Measurements from ENCODE around the gene RBKS.
A peak's percentile ranks its signal among the peaks of the same experiment; 100 is the strongest.
"Not testable (repeated sequence)": the region's sequence is repeated elsewhere in the genome, so short reads cannot be mapped to it uniquely, and the experiment has no call there.

RBKS gene

GRCh38 chr2:27773959-27774358 lies 116.2 kb downstream of the RBKS start:
- no peak for DNase-seq (ENCODE audit: extremely low spot score, insufficient read length, low read depth)
- FAIRE-seq: no peak

- DNase-seq (ENCODE audit: extremely low spot score, insufficient read length, low read depth) (no peak), FAIRE-seq (no peak)
Measured at GRCh38 chr2:27772804-27773203, 117.4 kb downstream of the RBKS start.

GRCh38 chr2:27771548-27772335 lies 118.4 kb downstream of the RBKS start, which contains the start of gene MRPL33:
Gene MRPL33, plus strand, starts transcription at chr2:27771719. Its CDS starts 59 bp downstream, at chr2:27771778.
- DNase-seq (ENCODE audit: extremely low spot score, insufficient read length, low read depth): peak; percentile 88
- peak; percentile 94 for FAIRE-seq

DNA sequence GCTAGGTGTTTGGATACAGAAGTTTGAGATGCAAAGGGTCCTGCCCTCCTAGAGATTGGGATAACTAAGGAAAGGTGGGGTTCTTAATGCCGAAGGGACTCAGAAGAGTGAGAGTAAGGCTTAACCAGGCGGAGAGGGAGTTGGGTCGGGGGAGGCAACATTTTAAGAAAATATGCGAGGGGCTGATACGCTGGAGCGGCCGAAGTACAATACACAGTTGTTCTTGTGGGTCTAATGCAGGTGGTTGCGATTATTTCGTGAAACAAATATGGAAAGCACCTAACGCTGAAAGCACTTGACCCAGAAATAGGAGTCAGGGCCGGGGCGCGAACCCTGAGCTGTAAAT lies 119.0 kb downstream of the RBKS start:
- FAIRE-seq (no peak), DNase-seq (ENCODE audit: extremely low spot score, insufficient read length, low read depth) (no peak)

- FAIRE-seq: no peak
- no peak for DNase-seq (ENCODE audit: extremely low spot score, insufficient read length, low read depth)
Measured at GRCh38 chr2:27766287-27766661, 123.9 kb downstream of the RBKS start.

DNA sequence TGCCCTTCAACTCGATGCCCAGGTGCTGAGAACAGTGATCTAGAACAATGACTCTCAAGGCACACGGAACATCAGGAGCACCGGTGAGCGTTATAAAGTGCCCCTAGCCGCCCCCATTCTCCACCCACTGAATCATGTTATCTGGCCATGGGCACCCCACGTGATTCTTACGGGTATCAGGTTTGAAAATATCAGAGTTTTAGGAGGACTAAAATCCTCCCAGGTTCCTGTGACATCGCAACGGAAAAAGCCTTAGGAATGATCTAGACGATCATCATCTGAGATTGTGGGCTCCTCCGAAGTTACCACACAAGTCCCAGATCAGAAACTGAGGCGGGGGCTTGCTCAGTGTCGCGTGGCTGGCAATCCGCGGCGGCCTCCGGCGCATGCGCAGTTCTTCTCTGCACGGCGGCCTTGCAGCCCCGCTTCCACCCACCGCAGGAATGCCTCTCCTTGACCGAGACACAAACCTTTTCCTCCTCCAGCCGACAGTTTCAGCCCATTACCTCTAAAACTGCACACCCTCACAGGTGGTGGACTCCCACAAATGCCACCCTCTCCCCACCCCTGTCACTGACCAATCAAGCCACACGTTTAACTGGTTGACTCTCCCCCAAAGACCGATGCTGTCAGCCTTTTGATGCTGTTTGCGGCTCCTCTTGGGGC lies 124.4 kb downstream of the RBKS start:
- FAIRE-seq: no peak
- no peak for DNase-seq (ENCODE audit: extremely low spot score, insufficient read length, low read depth)

GRCh38 chr2:27764526-27764925 lies 125.7 kb downstream of the RBKS start:
- not testable (repeated sequence) for DNase-seq (ENCODE audit: extremely low spot score, insufficient read length, low read depth); FAIRE-seq

DNA sequence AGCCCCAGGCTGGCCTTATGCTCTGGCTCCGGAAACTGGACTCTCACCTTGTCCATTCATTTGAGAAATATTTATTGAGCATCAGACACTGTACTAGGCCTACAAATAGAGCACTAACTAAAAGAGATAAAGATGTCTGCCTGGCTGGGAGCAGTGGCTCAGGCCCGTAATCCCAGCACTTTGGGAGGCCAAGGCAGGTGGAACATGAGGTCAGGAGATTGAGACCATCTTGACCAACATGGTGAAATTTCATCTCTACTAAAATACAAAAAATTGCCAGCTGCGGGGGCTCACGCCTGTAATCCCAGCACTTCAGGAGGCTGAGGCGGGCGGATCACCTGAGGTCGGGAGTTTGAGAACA lies 126.3 kb downstream of the RBKS start:
- DNase-seq (ENCODE audit: extremely low spot score, insufficient read length, low read depth): no peak
- FAIRE-seq: no peak

GRCh38 chr2:27762951-27763906 lies 127.0 kb downstream of the RBKS start:
- FAIRE-seq (no peak), DNase-seq (ENCODE audit: extremely low spot score, insufficient read length, low read depth) (no peak)

GRCh38 chr2:27756544-27757498 lies 133.4 kb downstream of the RBKS start:
- FAIRE-seq: no peak
- no peak for DNase-seq (ENCODE audit: extremely low spot score, insufficient read length, low read depth)

DNA sequence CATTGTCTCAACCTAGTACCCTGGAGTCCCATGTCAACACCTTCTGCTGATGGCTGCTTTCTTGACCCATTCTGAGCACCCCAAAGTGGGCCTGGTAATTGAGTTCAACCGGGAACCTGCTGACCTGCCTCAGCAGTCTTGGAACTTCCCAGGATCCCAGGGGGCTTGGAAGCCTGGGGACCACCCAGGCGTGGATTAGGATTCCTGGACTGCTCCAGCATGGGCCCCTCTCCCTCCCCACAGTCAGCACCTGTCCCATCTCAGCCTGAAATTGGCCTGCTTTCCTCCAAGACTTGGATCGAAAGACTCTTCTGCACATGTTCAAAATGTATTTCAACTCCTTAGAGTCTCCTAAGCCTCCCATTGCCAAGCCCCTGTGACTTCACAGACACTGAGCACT lies 134.1 kb downstream of the RBKS start:
- FAIRE-seq (no peak), DNase-seq (ENCODE audit: extremely low spot score, insufficient read length, low read depth) (no peak)

DNA sequence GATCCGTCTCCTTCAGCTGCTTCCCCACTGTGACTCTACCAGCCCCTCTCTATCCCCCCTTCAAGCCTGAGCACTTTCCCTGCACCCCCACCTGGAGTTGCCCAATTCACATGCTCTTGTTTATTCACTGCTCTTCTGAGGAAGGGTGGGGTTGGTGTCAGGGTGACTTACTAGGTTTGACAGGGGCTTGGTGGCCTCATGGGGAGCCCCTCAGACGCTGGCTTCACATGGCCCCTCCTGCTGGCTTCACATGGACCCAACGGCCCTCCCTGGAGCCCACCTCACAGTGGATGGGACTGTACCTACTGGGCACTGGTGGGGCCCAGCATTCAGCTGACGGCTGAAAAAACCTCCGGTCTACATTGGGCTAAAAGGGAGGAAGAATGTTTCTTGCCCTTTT lies 135.4 kb downstream of the RBKS start:
- FAIRE-seq: no peak
- no peak for DNase-seq (ENCODE audit: extremely low spot score, insufficient read length, low read depth)

DNA sequence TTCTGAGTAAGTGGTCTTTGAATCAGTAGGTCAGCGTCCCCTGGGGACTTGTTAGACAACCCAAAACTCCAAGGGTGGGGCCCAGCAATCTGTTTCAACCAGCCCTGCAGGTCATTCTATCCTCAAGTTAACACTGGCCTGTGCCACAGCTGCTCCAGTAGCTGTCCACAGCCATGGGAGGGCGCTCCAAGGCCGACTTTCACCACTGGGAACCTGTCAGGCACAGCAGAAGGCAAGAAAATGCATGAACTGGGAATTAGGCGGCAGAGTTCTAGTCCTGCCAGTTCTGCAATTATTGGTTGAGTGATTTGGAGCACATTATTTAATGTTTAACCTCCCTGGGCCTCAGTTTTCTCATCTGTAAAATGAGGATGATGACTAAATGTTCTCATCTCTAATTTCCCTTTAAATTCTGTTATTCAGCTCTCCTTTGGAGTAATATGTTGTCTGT lies 136.0 kb downstream of the RBKS start:
- FAIRE-seq (no peak), DNase-seq (ENCODE audit: extremely low spot score, insufficient read length, low read depth) (peak; percentile 43)

DNA sequence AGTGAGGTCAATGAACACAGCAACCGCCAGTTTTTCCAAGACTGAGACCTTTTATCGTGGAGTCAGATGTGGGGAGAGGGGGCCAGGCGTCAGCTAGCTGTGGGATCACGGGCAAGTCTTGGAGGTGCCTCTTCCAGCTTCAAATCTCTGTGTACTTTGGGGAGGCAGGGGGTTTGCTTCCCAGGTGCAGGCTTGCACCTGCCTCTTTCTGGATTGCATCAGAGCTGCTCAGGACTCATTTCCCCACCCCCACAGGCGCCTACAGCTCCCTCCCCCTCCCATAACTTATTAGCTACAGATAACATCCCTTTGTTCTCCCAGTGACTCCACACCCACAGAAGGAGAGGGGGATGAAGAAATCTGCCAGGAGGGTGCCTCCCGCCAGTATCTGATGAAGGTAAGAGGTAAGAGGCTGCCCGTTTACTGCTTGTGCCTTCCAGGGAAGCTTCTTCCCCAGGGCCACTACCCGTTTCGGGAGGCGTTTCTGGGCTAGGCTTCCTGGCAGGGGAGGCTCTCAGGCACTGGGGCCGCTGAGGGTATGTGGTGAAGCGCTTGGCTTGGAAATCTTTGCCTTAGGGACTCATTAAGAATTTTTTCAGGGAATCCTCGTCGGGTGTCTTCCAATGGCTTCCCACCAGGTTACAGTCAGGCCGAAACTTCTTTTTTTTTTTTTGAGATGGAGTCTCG lies 137.5 kb downstream of the RBKS start:
- no peak for DNase-seq (ENCODE audit: extremely low spot score, insufficient read length, low read depth)
- no peak for FAIRE-seq

DNA sequence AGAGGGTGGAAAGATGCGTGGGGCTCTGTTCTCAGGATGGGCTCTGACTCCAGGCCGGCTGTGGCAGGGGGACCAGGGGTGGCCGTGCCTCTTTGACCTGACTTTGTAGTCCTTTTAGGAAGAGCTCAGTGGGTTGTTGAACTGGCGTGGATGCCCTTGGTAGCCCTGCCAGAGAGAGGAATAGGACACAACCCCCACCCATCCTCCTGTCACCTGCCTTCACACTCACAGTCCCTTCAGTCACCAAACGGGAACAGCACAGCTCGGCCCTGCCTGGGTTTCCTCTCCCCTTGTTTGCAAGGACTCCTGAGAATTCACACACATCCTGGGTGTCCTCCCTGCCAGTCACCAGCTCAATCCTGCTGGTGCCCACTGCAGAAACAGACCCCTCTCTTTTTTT lies 138.8 kb downstream of the RBKS start:
- DNase-seq (ENCODE audit: extremely low spot score, insufficient read length, low read depth) (no peak), FAIRE-seq (no peak)

DNA sequence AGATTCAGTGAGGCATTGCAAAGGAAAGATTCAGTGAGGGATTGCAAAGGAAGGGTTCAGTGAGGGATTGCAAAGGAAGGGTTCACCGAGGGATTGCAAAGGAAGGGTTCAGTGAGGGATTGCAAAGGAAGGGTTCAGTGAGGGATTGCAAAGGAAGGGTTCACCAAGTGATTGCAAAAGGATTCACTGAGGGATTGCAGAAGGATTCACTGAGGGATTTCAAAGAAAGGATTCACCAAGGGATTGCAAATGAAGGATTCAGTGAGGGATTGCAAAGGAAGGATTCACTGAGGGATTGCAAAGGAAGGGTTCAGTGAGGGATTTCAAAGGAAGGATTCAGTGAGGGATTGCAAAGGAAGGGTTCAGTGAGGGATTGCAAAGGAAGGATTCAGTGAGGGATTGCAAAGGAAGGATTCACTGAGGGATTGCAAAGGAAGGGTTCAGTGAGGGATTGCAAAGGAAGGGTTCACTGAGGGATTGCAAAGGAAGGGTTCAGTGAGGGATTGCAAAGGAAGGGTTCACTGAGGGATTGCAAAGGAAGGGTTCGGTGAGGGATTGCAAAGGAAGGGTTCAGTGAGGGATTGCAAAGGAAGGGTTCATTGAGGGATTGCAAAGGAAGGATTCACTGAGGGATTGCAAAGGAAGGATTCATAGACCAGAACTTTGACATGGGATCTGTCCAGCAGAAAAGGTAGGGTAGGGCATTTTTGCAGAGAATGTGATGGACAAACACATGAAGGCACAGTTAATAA lies 141.2 kb downstream of the RBKS start:
- FAIRE-seq; DNase-seq (ENCODE audit: extremely low spot score, insufficient read length, low read depth): not testable (repeated sequence)

- DNase-seq (ENCODE audit: extremely low spot score, insufficient read length, low read depth) (no peak), FAIRE-seq (no peak)
Measured at GRCh38 chr2:27747827-27748352, 142.3 kb downstream of the RBKS start.

DNA sequence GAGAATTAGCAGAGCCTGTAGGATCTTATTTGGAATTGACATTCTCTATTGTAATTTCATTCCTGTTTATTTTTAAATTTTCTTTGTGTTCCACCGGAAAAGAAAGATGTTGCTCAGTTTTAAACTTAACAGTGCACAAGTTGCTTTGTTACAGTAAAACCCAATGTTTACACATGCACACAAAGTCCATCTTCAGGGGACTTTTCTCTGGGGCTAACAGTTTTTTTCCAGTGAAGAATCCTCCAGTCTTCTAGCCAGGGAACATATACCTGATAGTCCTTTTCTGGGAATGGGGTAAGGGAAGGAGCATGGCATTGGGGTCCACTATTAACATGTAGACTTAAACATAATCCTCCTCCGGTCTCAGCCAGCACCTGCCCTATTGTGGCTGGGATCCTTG lies 143.9 kb downstream of the RBKS start:
- no peak for FAIRE-seq
- DNase-seq (ENCODE audit: extremely low spot score, insufficient read length, low read depth): no peak

Data from GM18507 (cell line).